Fibroblast of lung (primary cell): Measurements from ENCODE around the gene C11orf52. TPM values are rescaled to one million over a fixed set of nuclear protein-coding genes. Genes with fewer than 3 reads are reported as not detected.

ENCODE experiments used
- DNase-seq, 2 donors: peaks; one replicate each; pipeline versions ENCODE4 v3.0.0 to v3.0.0-alpha.2; 2010; ENCODE audit warnings: low read depth in 2 of 2
- H2AFZ ChIP-seq: 2 replicates; pipeline ENCODE4 v1.5.1; 2012; ENCODE audit warnings: low read length, control low read depth, inconsistent platforms
- H3K27ac ChIP-seq: 2 replicates; pipeline ENCODE4 v1.5.1; 2011; ENCODE audit warnings: low read length, control low read depth; ENCODE audit not compliant: insufficient read depth
- H3K27me3 ChIP-seq: 2 replicates; pipeline ENCODE4 v1.5.1; 2011; ENCODE audit warnings: mild to moderate bottlenecking, low read length; ENCODE audit not compliant: control insufficient read depth, insufficient read depth
- H3K36me3 ChIP-seq: 2 replicates; pipeline ENCODE4 v1.5.1; 2011; ENCODE audit warnings: low read length; ENCODE audit not compliant: control insufficient read depth, insufficient read depth
- H3K4me1 ChIP-seq: 2 replicates; pipeline ENCODE4 v1.5.1; 2011; ENCODE audit warnings: low read length; ENCODE audit not compliant: control insufficient read depth, insufficient read depth; ENCODE audit errors: extremely low read depth
- H3K4me2 ChIP-seq: 2 replicates; pipeline ENCODE4 v1.5.1; 2011; ENCODE audit warnings: low read length, control low read depth; ENCODE audit not compliant: insufficient read depth; ENCODE audit errors: extremely low read depth
- H3K4me3 ChIP-seq, 4 experiments: fragments of 200-600 bp in 1 of 4; sonication (generic) in 1 of 4; replicated peaks in 1 of 4; 2 replicates each; pipeline ENCODE4 v1.5.1; 2011 to 2016; ENCODE audit warnings: low read length in 4 of 4, low read depth in 3 of 4, mild to moderate bottlenecking in 3 of 4, control low read depth in 2 of 4, inconsistent platforms in 1 of 4, mixed read lengths in 1 of 4; ENCODE audit not compliant: insufficient read depth in 1 of 4; ENCODE audit errors: control extremely low read depth in 1 of 4
- H3K79me2 ChIP-seq: 2 replicates; pipeline ENCODE4 v1.5.1; 2012; ENCODE audit warnings: mild to moderate bottlenecking, low read length, inconsistent platforms; ENCODE audit not compliant: control insufficient read depth, insufficient read depth
- H3K9ac ChIP-seq: 2 replicates; pipeline ENCODE4 v1.5.1; 2011; ENCODE audit warnings: mild to moderate bottlenecking, low read length, control low read depth; ENCODE audit not compliant: insufficient read depth
- H3K9me3 ChIP-seq: 2 replicates; pipeline ENCODE4 v1.5.1; 2012; ENCODE audit warnings: low read depth, low read length; ENCODE audit not compliant: control insufficient read depth, insufficient read depth
- H4K20me1 ChIP-seq: 2 replicates; pipeline ENCODE4 v1.5.1; 2011; ENCODE audit warnings: low read length; ENCODE audit not compliant: control insufficient read depth, insufficient read depth; ENCODE audit errors: extremely low read depth
- CTCF ChIP-seq, 2 donors: IDR thresholded peaks in 1 of 2; conservative IDR thresholded peaks in 1 of 2; 1 replicate in 1 of 2; 2 replicates in 1 of 2; pipeline ENCODE4 v1.5.1; 2011 to 2012; ENCODE audit warnings: low read length in 2 of 2, control low read depth in 1 of 2, inconsistent platforms in 1 of 2, low read depth in 1 of 2, mild to moderate bottlenecking in 1 of 2
- EZH2 ChIP-seq: IDR thresholded peaks from 2 replicates; pipeline ENCODE4 v1.5.1; 2012; ENCODE audit warnings: low read length, control low read depth, mild to moderate bottlenecking; ENCODE audit errors: missing control alignments
- polyA plus RNA-seq, 2 donors: library from polyadenylated mRNA; depleted of rRNA in 1 of 2; stranded (reverse) in 1 of 2; unstranded in 1 of 2; fragments of >200 nt; gene quantifications; 2 replicates each; pipeline ENCODE4 v1.2.1, GENCODE V29; 2011 to 2012; ENCODE audit warnings: missing spikeins in 1 of 2
- total RNA-seq: library from RNA; depleted of rRNA; stranded (reverse); fragments of >200 nt; gene quantifications from 2 replicates; pipeline ENCODE4 v1.2.1, GENCODE V29; 2014

The C11orf52 gene
- total and polyA plus RNA-seq, 2 donors (not counting 1 experiment from before 2014, with no cell fraction given) = 0.99 to 1.3 TPM

DNA sequence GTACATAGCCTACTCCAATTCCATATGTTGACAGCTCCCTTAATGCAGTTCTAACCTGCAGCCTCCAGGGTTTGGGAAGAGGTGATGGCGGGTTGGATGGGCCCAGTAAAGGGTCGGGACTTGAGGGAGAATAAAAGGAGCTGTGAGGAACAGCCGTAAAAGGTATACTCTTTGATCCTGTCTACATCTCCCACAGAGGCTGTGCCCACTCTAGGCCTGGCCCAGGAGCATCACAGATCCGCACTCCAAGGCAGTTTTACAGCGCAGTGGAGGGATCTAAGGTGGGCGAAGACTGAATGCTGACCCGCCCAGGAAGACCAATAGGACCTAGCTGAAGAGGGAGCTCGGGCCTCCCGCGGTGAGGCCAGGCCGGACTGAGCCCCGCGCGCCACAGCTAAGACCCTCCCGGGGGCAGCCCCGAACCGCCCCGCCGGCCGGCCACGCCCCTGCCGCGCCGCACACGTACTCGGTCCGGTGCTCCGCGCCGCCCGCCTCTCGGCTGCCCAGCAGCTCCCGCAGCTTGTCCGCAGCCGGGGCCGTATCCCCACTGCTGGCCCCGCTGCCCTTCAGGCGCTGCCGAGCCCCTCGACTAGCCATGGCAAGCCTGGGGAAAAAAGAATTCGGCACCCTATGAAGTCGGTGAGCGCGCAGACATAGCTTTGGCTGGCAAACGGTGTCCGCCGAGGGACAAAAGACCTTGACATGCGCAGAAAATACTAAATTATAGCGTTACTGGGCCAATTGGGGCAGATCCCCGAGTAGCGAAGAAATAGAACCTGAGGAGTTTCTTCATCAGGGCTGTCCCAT, 47.6 kb upstream of the C11orf52 start, which contains the start of gene ALG9:
ALG9 (minus strand) TSS at position 696 of the 807 bp plus-strand sequence; CDS start at position 597, 99 bp downstream.
- Histone ChIP-seq H3K9ac (peak within 1 kb of the TSS; percentile 76), H3K4me1 (no peaks in the 10 kb centered on the region), H3K36me3 (peaks cover 3% of the 10 kb centered on the region), H2AFZ (peak within 1 kb of the TSS; percentile 96), H3K9me3 (no peaks in the 10 kb centered on the region), H4K20me1 (no peaks in the 10 kb centered on the region), H3K27me3 (no peaks in the 10 kb centered on the region), H3K4me3 (peak within 1 kb of the TSS; percentile 52 to 90 (median 72)), H3K79me2 (peaks cover 3% of the 10 kb centered on the region), H3K27ac (peak within 1 kb of the TSS; percentile 51), H3K4me2 (peak within 1 kb of the TSS; percentile 91)
- DNase-seq = peak; percentile 85 to 88
- TF ChIP-seq CTCF (conservative IDR thresholded peaks at IDR 0.05 in 1 of 2, IDR thresholded peaks at IDR 0.05 in 1 of 2; ENCODE audit: low read depth in 1 of 2, low read length in 2 of 2) = peak; percentile 25 to 44
- TF ChIP-seq EZH2 = no peak

DNA sequence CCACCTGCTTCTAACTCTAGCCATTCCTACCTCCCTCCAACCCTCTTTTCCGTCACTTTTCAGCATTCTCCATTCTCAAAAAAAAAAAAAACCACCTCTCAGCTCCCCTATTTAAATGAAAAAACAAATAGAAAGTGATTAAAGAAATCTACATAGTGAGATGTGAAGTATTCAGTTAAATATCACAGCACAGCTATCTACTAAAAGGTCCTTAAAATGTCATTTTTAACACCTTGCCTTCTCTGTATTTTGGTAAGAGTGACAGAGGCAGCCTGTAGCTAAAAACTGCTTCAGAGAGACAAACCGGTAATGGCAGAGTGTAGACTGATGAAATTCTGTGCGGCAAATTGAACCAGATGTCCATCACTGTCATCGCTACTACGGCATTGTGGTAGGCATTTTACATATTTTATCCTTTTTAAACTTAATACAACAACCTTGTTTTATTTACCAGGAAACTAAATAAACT, 47.0 kb upstream of the C11orf52 start:
- no peaks in the 10 kb centered on the region for H4K20me1 ChIP-seq
- no peaks in the 10 kb centered on the region for H3K27me3 ChIP-seq
- H3K4me1 ChIP-seq = no peaks in the 10 kb centered on the region
- H3K9ac ChIP-seq = no peak overlapping the region
- TF ChIP-seq EZH2 = no peak
- no peak for DNase-seq
- peak overlapping the region; percentile 64 for H3K4me2 ChIP-seq
- H3K79me2 ChIP-seq = peaks cover 3% of the 10 kb centered on the region
- no peaks in the 10 kb centered on the region for H3K9me3 ChIP-seq
- H3K4me3 ChIP-seq = peak overlapping the region; percentile 52 to 72 (median 70)
- H3K27ac ChIP-seq = peak overlapping the region; percentile 51
- peaks cover 3% of the 10 kb centered on the region for H3K36me3 ChIP-seq
- peak overlapping the region; percentile 96 for H2AFZ ChIP-seq

DNA sequence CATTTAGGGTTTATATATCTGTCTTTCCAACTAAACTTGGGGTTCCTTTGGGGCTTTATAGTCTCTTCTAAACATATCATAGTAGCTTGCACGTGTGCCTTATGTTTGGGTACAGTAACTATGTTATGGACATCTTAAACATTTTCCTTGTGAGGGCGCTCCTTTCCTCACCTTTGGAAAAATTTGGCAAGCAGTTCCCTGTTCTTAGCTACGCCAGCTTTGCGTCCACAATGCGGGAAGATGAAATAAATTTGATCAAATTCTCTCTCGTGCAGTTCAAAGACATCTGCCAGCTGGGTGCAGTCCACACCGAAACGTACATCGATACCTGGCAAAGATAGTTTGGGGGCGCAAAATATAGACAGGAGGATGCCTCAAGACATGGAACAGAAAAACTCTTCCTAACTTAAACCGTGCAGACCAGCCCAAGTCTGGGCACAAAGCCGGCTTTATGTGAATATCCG, 40.3 kb upstream of the C11orf52 start:
- Histone ChIP-seq H3K27ac (peak overlapping the region; percentile 100), H3K36me3 (no peaks in the 10 kb centered on the region), H2AFZ (peak overlapping the region; percentile 98), H3K27me3 (no peaks in the 10 kb centered on the region), H3K9me3 (no peaks in the 10 kb centered on the region), H4K20me1 (no peaks in the 10 kb centered on the region), H3K4me1 (peaks cover 3% of the 10 kb centered on the region), H3K4me3 (peak overlapping the region; percentile 86 to 94 (median 88)), H3K9ac (peak overlapping the region; percentile 68), H3K79me2 (no peaks in the 10 kb centered on the region), H3K4me2 (peak overlapping the region; percentile 100)
- DNase-seq = peak in 1 of 2 donors; percentile 34
- TF ChIP-seq CTCF (conservative IDR thresholded peaks at IDR 0.05 in 1 of 2, IDR thresholded peaks at IDR 0.05 in 1 of 2; ENCODE audit: low read depth in 1 of 2, low read length in 2 of 2) = no peak
- no peak for TF ChIP-seq EZH2
